GM06990 (cell line): Measurements from ENCODE around the gene PI4KA.

ENCODE experiments used
- DNase-seq: peaks from one replicate; pipeline ENCODE4 v3.0.0-alpha.2; 2011; ENCODE audit not compliant: insufficient read length; ENCODE audit errors: extremely low read depth
- H3K27me3 ChIP-seq: replicated peaks from 2 replicates; pipeline ENCODE4 v1.6.0; 2011; ENCODE audit warnings: low read length; ENCODE audit not compliant: control insufficient read depth, insufficient read depth
- H3K36me3 ChIP-seq: 2 replicates; pipeline ENCODE4 v1.5.1; 2011; ENCODE audit warnings: low read length; ENCODE audit not compliant: control insufficient read depth, insufficient read depth
- H3K4me3 ChIP-seq: replicated peaks from 2 replicates; pipeline ENCODE4 v1.5.1; 2011; ENCODE audit warnings: low read depth, mild to moderate bottlenecking, control low read depth, low read length
- CTCF ChIP-seq: IDR thresholded peaks from 2 replicates; pipeline ENCODE4 v1.5.1; 2011; ENCODE audit warnings: low read length, control low read depth, mild to moderate bottlenecking, inconsistent platforms; ENCODE audit not compliant: insufficient read depth, poor library complexity, severe bottlenecking

PI4KA gene

GRCh38 chr22:20657963-20658362 lies 200.6 kb downstream of the PI4KA start:
- no peak for DNase-seq
- no peaks in the 10 kb centered on the region for H3K36me3 ChIP-seq
- TF ChIP-seq CTCF: no peak

More at GRCh38 chr22:20657963-20658362, 200.6 kb downstream of the PI4KA start:
- no peak overlapping the region for H3K4me3 ChIP-seq
- no peaks in the 10 kb centered on the region; the same call in 1 of the 2 replicates for H3K27me3 ChIP-seq
